GM19025 (cell line): ENCODE results near the gene LZTFL1.

ENCODE experiments used
- ATAC-seq: cut with Tn5 transposase; IDR thresholded peaks from one replicate; pipeline ENCODE4 v1.9.1; 2021; ENCODE audit warnings: mild to moderate bottlenecking, low read depth, moderate library complexity; ENCODE audit not compliant: unreplicated experiment

Gene LZTFL1

DNA sequence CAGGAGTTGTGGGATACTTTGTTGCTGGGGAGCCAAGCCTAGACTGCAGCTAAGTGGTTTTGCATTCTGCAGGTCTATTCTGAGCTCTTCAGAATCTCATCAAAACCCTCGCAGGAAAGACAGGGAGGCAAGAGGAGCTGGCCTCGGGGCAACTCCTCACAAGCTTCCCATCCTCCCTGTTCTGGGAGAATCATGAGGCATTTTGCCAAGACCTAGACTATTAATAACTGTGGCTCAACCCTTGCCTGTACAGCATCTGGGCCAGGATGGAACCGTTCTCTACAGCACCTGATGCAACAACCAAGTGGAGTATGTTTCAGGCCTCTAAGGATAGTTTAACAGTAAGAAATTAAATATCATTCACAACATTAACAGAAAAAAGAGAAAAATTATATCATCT is 25.4 kb downstream of the LZTFL1 start:
- no peak for ATAC-seq

DNA sequence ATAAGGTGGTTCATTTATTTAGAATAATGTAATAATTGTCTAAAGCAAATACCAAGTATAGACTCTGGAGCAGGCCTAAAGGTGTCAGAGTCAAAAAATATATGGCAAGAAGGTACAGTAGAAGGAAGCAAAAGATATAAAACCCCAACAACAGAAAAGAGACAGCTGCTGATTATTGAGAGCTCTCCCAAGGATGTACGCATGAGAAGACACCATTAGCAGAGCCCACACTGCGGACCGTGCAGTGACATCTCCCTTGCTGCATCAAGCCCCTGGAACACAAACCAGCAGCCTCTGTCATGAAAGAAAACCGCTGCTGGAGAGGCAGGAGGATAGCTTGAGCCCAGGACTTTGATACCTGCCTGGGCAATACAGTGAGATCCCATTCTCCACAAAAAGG is 27.6 kb downstream of the LZTFL1 start:
- ATAC-seq = no peak

GRCh38 chr3:45807681-45808540 is 34.0 kb downstream of the LZTFL1 start:
- ATAC-seq = no peak

- no peak for ATAC-seq
These were observed 34.8 kb downstream of the LZTFL1 start for GRCh38 chr3:45807133-45807532.

GRCh38 chr3:45806072-45806471 is 35.8 kb downstream of the LZTFL1 start:
- no peak for ATAC-seq

DNA sequence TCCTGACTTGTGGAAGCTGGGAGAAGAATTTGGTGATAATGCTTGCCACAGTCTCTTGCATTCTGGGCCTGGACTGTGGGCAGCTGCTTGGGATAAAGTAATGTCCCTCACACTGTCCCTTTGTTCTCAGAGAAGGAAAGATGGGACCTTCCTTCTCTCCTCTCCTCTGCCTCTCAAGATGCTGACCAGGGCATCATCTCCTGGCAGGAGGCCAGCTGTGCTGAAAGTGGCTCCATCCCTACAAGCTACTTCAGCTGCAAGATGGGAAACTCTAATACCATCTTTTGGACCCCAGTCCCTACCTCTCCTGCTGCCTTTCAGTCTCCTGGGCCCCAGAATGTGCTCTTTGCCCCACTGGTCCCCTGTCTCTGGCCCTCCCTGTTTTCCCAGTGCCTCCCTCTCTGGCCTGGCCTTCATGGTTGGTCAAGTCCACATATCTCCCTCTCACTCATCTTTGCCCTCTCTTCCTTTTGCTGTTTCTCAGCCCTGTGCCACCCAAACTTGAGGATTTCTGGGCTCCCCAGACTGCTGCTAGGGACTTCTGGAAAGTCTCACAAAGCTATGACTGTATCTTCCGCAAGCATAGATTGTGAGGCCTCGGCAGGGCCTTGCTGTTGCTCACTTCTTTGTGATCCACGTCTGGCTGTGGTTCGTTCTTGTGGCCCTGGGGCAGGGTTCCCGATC is 38.5 kb downstream of the LZTFL1 start:
- ATAC-seq = no peak

DNA sequence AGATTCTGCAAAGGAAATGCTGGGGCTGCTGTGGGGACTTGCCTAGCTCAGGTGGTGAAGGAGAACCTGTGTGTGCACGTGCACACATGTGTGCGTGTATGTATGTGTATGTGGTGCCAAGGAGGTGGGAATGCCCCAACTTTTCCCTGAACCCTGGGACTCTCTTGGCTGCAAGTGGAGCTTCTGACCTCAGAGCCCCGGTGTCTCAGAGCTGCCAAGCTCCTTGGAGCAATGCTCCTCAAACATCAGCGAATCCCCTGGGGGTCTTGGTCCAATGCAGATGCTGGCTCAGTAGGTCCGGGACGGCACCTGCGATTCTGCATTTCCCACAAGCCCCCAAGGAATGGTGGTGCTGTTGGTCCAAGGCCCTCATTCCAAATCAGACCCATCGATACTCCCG is 39.8 kb downstream of the LZTFL1 start:
- ATAC-seq = no peak

- ATAC-seq = no peak
These were observed 41.3 kb downstream of the LZTFL1 start for GRCh38 chr3:45800611-45801010.

DNA sequence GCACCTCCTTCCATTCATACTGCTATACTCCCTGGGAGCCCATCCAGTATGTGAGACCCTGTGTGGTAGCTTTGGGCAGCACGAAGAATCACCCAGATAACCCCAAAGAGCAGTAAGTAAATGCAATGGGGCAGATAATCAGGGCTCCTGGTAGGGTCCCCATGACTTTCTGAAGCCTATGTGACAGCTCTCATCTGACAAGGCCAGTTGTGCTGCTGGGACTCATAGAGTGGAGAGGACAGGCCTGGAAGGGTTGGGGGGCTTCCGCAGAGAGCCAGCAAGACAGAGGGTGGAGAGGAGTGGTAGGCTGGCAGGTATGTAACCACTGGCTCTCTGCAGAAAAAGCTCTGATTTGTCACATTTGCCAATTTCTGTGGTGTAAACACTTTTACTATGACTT is 42.3 kb downstream of the LZTFL1 start:
- no peak for ATAC-seq

DNA sequence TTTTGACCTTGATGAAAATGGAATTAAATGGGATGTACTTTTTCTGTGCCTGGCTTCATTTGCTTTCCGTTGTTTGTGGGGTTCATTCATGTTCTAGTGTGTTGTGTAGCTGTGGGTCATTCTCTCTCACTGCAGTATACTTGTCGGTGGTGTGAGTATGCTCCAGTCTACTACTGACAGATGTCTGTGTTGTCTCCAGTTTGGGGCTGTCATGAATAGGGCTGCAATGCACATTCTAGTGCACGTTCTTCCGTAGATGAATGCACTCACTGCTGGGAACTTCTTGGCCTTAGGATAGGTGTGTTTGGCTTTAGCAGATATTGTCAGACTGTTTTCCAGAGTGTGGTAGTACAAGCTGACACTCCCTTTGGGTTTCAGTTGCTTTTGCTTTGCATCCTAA is 43.9 kb downstream of the LZTFL1 start:
- ATAC-seq = no peak

GRCh38 chr3:45796902-45797637 is 44.8 kb downstream of the LZTFL1 start:
- no peak for ATAC-seq

DNA sequence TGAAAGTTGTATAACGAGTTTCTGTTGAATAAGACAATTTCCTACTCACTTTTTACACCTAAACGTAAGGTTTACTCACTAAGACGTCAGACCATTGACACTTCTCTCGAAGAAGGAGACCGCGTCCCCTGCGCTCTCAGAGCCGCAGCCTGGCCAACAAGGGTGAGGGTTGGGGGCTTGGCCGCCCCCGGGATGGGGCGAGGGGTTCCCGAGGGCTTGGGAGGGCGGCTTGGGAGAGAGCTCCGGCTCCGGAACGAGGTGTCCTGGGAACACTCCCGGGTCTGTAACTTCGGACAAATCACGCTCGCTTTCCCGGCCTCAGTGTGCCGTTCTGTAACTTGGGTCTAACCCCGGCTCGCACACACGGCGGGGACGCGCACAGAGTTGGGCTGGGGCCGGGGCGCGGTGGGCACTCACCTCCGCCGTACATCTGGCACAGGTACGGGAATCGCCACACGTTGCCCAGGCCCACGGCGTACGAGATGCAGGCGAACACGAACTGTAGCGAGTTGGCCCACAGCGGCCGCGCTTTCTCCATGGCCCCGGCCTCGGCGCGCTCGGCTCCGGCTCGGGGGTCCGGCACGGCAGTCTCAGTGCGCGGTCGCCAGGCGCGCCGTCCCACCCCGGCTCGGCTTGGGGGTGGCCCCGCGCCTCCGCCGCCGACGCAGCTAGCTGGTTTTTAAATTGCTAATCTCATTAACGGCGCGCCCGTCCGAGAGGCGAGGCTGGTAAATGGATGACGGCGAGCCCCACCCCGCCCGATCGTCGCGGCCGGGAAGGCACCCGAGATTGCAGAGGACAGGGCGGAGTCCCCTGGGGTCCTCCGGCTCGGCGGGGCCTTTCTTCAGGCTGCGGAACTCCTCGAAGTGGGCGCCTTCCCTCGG is 45.8 kb downstream of the LZTFL1 start, which contains the start of gene SLC6A20:
TSS of gene SLC6A20 (minus strand) at position 655 of the 884 bp plus-strand sequence. CDS start at position 538, 117 bp downstream.
- no peak for ATAC-seq

DNA sequence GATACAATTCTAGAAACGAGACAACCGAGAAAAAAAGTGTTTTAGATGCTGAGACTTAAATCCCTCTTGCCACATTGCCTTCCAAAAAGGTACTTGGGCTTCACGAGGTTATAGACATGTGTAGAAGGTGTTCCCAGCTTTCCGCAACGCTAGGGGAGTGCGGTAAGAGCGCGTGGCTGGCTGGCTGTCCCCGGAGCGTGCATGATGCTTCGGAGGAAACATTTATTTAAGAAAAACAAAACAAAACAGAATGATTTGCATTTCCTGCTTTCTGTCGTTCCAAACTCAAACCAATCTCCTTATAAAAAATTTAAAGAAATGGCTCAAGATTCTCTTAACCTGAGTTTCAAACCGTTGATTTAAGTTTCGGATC is 46.4 kb downstream of the LZTFL1 start:
- ATAC-seq = no peak

DNA sequence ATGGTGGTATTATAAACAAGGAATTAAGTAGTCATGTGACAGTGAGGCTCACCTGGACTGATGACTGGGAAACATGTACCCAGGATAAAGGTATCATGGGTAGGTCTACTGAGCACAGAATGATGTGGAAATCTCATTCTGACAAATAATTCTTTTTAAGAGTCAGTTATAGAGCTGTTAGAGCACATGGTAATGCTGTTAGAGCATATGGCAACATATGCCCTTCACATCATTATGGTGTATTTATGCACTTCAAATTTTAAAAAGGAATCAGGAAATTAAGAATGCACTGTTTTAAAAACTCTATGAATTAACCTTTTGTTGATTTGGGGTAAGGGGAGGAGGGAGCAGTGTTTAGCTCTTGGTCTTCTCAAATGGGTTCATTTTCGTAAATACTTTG is 47.3 kb downstream of the LZTFL1 start:
- ATAC-seq = no peak

DNA sequence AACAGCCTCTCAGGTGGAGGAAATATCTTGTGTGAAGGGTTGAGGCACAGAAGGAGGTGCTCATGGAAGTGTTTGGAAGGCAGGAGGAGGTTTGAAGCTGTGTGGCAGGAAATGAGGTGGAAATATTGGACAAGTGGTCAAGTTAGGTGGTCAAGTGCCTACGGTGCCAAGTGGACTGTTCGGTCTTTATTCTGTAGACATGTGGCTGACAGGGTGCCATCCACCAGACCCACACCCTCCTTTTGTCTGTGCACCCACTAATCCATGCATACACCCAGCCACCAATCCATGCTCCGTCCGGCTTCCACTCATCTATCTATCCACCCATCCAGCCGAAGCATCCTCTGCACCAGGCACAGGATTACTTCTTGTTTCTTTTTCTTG is 47.8 kb downstream of the LZTFL1 start:
- ATAC-seq = no peak

DNA sequence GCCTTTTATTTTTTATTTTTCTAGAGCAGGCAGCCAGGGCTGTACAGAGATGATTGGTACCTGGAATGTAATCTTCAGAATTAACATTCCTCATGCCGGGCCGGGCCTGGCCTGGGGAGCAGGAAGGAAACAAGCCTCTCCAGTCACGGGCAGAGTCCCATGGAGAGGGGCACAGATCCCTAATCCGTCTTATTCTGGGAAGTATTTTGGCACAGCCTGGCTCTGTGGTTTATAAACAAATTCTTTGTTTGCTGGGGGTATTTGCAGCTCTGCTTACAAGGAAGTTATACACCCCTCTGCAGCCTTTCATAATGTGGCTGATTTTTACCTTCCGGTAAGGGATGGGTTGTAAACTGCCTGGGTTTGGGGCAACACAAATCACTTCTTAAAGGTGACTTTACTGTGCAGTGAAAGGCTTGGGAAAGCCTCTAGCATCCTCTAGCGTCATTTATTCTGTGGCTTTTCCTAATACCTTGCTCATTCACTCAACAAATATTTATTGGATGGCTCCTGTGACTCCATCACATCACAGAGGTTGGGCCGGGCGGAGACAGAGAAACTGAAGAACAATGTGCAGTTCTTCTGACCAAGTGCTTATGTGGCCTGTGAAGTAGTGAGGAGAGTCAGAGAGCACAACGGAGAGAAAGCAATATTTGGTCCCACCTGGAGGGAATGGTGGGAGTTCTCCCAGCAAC is 48.3 kb downstream of the LZTFL1 start:
- ATAC-seq = no peak

DNA sequence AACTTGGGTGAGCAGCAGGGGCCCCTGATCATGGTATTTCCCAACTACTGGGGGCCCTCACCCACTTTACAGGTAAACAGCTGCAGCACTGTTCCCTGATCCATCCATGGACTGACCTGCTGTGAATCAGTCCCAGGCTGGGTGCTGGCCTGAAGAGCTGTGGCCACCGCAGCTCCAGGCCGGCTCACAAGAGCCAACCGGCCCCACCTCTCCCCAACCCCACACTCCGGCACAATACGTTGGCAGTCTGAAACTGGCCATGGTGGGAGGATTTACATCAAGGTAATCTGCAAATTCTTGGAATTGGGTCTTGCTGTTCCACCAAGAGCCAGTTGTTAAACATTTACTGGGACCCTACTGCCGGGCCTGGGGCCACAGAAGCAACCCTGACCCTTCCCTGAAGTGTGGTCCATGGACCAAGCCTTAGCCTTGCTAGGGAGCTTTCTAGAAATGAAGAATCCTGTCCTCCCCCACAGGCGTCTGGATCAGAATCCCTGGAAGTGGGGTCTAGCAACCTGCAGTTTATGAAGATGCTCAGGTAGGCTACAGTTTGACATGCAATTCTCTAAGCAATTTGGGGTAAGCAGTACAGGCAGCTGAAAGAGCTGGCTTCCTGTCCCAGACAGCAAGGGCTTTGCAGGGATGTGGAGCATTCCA is 49.3 kb downstream of the LZTFL1 start:
- no peak for ATAC-seq

- no peak for ATAC-seq
These were observed 49.9 kb downstream of the LZTFL1 start for GRCh38 chr3:45792036-45792435.

- ATAC-seq = no peak
These were observed 51.3 kb downstream of the LZTFL1 start for GRCh38 chr3:45790596-45790995.
